T-helper 1 cell treated with Interleukin-12 subunit alpha and Interleukin-12 subunit beta and Interleukin-4 antibody, amounts not matched to agents 30 μg/mL and 1 μg/mL, for 36 hours (primary cell): ENCODE data around the gene FHAD1.

ENCODE experiments used
- H3K27ac Mint-ChIP-seq: one replicate; pipeline ENCODE4 v1.8.0; 2021; ENCODE audit warnings: mild to moderate bottlenecking, mixed read lengths
- H3K27me3 Mint-ChIP-seq: one replicate; pipeline ENCODE4 v1.8.0; 2021; ENCODE audit warnings: low read depth, mixed read lengths
- H3K36me3 Mint-ChIP-seq: one replicate; pipeline ENCODE4 v1.8.0; 2021; ENCODE audit warnings: low read depth, mixed read lengths
- H3K4me1 Mint-ChIP-seq: one replicate; pipeline ENCODE4 v1.8.0; 2021; ENCODE audit warnings: low read depth, mixed read lengths
- H3K4me3 Mint-ChIP-seq: one replicate; pipeline ENCODE4 v1.8.0; 2021; ENCODE audit warnings: mild to moderate bottlenecking, moderate library complexity, mixed read lengths
- H3K9me3 Mint-ChIP-seq: one replicate; pipeline ENCODE4 v1.8.0; 2021; ENCODE audit warnings: mixed read lengths

FHAD1 gene

DNA sequence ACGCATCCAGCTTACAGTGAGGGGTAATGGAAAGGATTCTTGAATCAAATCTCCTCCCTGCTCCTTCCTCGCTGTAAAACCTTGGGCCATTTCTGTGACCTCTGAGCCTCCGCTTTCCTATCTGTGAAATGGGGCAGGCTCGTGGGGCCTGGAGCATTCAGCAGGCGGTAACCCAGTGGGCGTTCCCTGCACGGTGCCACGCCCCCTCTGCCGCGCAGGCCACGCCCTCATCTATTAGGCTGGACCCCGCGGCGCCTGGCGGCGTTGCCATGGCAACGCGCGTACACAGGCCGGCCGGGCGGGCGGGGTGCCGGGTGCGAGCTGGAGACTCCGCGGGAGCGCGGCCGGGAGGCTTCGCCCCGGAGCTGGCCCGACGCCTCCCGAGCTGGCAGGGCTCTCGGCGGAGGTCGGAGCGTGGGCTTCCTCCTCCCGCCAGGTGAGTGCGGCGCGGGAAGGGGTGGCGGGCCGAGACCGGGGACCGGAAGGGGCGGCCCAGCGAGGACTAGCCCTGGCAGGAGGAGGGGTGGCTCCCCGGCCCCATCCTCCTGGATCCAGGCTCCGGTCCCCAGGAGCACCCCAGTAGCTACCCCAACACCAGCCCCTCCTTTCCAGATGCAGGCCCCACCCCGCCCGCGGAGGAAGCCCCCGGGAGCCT lies at the start of gene FHAD1:
Gene FHAD1, plus strand, starts transcription at position 264 of the 655 bp plus-strand sequence. CDS start 4,562 bp downstream, outside the sequence.
- H3K4me3 Mint-ChIP-seq, result peak within 1 kb of the TSS; percentile 64
- peaks cover 17% of the 10 kb centered on the region for H3K36me3 Mint-ChIP-seq
- H3K27me3 Mint-ChIP-seq, result peaks cover 85% of the 10 kb centered on the region
- peaks cover 36% of the 10 kb centered on the region for H3K4me1 Mint-ChIP-seq
- peaks cover 21% of the 10 kb centered on the region for H3K9me3 Mint-ChIP-seq
- H3K27ac Mint-ChIP-seq, result peak within 1 kb of the TSS; percentile 50

DNA sequence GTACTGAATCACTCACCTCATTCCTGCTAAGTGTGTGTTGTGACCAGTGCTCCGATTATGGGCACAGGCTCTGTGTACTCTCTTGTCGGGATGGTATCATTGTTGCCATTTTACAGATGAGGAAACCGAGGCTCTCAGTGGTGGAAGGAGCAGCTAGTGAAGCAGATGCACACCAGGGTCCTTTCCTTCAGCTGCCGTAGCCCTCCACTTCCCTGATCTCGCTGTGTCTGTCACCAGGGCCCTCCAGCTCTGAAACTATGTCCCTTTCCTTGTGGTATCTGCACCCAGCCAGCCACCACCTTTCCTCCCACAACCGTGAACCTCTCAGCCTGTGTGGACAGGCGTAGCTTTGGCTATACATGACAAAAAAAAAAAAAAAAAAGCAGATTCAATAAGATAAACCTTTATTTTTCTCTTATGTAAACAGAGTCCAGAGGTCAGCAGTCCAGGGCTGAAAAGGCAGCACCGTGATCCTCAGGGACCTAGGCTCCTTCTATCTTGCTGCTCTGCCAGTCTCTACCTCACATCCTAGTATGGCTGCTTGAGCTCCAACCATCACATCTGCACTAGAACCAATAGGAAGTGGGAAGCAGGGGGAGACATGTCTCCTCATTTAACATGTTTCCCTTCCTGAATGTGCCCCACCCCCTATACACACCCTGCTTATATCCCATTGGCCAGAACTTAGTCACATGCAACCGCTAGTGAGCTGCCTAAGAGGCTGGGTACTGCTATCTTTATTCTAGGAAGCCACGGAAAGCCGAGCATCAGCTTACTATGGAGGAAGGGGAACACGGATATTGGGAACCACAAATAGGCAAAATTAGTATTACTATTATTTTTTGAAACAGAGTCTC lies 49.2 kb upstream of the FHAD1 start:
- H3K9me3 Mint-ChIP-seq, result no peaks in the 10 kb centered on the region
- peaks cover 4% of the 10 kb centered on the region for H3K27me3 Mint-ChIP-seq
- no peaks in the 10 kb centered on the region for H3K4me1 Mint-ChIP-seq

DNA sequence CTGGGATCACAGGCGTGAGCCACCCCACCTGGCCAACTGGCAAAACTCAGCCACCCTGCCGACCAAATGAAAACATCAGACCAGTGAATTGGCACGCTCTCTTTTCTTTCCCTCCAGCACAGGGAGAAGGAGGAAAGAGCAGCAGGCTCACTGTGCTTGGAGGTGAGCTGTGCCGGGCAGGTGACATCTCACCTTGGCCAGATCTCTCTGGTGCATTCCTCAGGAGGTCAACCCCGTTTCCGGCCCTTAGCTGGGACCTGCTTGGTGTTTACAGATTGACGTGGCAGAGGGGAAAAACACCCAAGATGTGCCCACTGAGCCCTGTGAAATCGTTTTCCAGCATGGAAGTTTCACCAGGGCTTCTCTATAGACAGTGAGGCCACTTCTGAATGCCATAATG lies 48.3 kb upstream of the FHAD1 start:
- H3K27me3 Mint-ChIP-seq, result peaks cover 4% of the 10 kb centered on the region

More for the DNA sequence above, 49.2 kb upstream of the FHAD1 start:
- Mint-ChIP-seq H3K27ac (no peak overlapping the region), H3K4me3 (no peak overlapping the region), H3K36me3 (no peaks in the 10 kb centered on the region)

DNA sequence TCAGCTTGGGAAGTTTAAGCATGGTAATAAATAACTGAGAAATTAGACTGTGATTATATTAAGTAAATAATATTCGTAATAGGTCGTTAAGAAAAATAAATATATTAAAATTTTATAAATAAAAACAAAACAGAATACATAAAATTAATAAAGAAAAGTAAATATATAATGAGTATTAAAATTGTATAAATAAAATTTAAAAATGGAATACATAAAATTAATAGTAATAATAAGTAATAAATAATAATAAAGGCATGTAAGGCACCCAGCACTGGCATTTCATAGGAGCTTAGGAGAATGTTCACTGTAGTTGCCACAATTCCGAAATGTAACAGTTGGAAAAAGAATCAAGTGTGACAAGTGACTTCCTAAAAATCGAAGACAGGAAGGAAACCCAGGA lies 45.8 kb upstream of the FHAD1 start:
- peaks cover 5% of the 10 kb centered on the region for H3K27me3 Mint-ChIP-seq
- no peak overlapping the region for H3K4me3 Mint-ChIP-seq
- no peaks in the 10 kb centered on the region for H3K4me1 Mint-ChIP-seq
- H3K36me3 Mint-ChIP-seq, result no peaks in the 10 kb centered on the region
- no peak overlapping the region for H3K27ac Mint-ChIP-seq
- H3K9me3 Mint-ChIP-seq, result no peaks in the 10 kb centered on the region

More for the DNA sequence above, 48.3 kb upstream of the FHAD1 start:
- H3K4me3 Mint-ChIP-seq, result no peak overlapping the region
- H3K36me3 Mint-ChIP-seq, result no peaks in the 10 kb centered on the region
- no peak overlapping the region for H3K27ac Mint-ChIP-seq
- no peaks in the 10 kb centered on the region for H3K9me3 Mint-ChIP-seq
- H3K4me1 Mint-ChIP-seq, result no peaks in the 10 kb centered on the region

DNA sequence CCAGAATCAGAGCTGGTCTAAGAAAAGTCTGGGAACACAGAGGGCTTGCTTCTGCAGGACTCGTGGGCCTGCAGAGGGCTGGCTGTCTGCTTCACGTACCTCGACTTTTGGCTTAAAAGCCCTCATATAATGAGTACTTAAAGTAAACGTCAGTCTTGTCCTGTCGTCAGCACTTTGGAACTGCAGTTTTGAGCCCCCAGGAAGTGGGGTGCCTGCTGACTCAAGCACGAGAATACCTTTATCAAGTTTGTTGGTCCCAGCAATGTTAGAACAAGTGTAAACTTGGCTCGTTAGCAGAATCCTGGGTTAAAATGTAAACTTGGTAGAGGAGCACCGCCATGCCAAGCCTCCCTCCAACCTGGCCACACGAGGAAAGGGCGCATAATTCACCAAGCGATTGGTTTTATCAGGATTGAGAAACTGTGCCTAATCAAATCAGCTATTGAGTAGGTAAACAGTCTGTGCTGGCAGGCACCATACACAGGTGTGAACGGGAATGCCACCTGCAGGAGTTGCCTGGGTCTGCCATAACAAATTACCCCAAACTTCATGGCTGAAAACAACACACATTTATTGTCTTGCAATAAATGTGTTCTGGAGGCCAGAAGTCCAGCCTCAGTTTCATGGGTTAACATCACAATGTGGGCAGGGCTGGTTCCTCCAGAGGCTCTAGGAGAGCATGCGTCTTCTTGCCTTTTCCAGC lies 45.0 kb upstream of the FHAD1 start:
- H3K36me3 Mint-ChIP-seq, result no peaks in the 10 kb centered on the region
- H3K27ac Mint-ChIP-seq, result no peak overlapping the region
- H3K4me3 Mint-ChIP-seq, result no peak overlapping the region
- no peaks in the 10 kb centered on the region for H3K4me1 Mint-ChIP-seq
- H3K9me3 Mint-ChIP-seq, result no peaks in the 10 kb centered on the region
- H3K27me3 Mint-ChIP-seq, result peaks cover 10% of the 10 kb centered on the region

DNA sequence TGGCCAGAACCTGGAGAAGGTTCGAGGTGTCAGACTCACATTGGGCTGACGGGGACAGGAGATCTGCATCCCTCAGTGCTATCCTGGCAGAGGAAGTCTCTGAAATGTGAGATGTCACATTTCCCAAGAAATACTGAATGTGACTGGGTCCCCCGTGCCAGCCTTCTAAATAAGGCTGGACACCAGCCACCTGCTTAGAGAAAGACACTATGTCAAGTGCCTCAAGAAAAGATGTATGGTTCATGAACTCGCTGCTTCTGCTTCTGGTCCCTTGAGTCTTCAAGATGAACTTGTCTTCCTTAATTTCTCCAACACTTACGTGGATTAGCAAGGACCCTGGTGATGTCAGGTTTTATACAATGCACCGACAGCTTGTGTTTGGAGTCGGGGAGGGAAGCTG lies 42.1 kb upstream of the FHAD1 start:
- no peaks in the 10 kb centered on the region for H3K4me1 Mint-ChIP-seq
- H3K27ac Mint-ChIP-seq, result no peak overlapping the region
- H3K4me3 Mint-ChIP-seq, result no peak overlapping the region
- H3K36me3 Mint-ChIP-seq, result no peaks in the 10 kb centered on the region
- no peaks in the 10 kb centered on the region for H3K9me3 Mint-ChIP-seq
- H3K27me3 Mint-ChIP-seq, result peaks cover 28% of the 10 kb centered on the region

DNA sequence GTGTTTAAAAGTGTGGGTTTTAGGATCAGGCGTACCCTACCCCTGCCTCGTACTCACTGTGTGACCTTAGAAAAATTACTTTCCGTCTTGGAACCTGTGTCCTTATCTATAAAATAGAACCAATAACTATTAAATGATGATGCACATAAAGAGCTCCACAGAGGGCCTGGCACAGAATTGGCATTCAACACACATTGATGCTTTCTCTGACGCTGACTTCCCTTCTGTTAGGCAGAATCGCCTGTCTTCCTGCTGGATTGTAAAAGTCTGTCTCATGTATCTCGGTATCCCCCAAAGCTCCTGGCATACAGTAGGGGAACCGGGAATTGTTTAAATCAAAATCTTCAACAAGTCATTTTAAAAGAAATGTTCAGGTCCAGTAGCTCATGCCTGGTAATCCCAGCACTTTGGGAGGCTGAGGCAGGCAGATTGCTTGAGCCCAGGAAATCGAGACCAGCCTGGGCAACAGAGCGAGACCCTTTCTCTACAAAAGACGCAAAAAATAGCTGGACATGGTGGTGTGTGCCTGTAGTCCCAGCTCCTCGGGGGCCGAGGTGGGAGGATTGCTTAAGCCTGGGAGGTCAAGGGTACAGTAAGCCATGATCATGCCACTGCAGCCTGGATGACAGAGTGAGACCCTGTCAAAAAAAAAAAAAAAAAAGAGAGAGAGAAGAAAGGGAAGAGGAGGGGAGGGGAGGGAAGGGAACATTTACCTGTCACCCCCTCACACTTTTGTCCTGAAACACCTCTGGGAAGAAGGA lies 41.3 kb upstream of the FHAD1 start:
- H3K27me3 Mint-ChIP-seq, result peaks cover 32% of the 10 kb centered on the region
- no peaks in the 10 kb centered on the region for H3K9me3 Mint-ChIP-seq
- no peak overlapping the region for H3K27ac Mint-ChIP-seq
- no peak overlapping the region for H3K4me3 Mint-ChIP-seq
- H3K36me3 Mint-ChIP-seq, result no peaks in the 10 kb centered on the region
- H3K4me1 Mint-ChIP-seq, result no peaks in the 10 kb centered on the region

DNA sequence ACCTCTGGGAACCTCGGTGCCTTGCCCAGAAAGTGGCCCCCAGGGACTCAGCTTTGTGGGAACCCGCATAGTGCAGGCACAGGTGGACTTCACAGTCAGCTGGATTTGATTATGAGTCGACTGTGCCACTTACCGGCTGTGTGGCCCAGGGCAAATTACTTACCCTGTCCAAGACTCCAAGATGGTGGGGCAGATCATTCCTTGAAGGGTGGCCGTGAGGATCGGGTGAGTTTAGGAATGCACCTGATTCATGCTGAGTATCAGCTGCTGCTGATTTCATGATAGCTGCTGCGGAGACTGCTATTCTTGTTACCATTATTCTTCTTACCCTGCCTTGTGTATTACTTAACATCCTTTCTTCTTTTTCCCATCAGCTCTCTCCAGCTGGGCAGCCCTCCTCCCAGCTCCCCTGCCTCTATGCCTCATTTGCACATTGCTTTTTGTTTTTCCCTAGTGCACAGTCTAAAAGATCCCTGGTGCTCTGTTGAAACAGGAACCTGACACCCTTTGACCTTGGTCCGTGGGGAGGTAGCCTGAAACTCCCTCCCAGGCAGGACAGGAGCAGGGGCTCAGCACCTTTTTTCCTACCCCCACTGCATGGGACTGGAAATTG lies 40.5 kb upstream of the FHAD1 start:
- Mint-ChIP-seq H3K27me3 (peaks cover 37% of the 10 kb centered on the region), H3K27ac (no peak overlapping the region), H3K9me3 (no peaks in the 10 kb centered on the region), H3K4me3 (no peak overlapping the region), H3K36me3 (no peaks in the 10 kb centered on the region), H3K4me1 (no peaks in the 10 kb centered on the region)

DNA sequence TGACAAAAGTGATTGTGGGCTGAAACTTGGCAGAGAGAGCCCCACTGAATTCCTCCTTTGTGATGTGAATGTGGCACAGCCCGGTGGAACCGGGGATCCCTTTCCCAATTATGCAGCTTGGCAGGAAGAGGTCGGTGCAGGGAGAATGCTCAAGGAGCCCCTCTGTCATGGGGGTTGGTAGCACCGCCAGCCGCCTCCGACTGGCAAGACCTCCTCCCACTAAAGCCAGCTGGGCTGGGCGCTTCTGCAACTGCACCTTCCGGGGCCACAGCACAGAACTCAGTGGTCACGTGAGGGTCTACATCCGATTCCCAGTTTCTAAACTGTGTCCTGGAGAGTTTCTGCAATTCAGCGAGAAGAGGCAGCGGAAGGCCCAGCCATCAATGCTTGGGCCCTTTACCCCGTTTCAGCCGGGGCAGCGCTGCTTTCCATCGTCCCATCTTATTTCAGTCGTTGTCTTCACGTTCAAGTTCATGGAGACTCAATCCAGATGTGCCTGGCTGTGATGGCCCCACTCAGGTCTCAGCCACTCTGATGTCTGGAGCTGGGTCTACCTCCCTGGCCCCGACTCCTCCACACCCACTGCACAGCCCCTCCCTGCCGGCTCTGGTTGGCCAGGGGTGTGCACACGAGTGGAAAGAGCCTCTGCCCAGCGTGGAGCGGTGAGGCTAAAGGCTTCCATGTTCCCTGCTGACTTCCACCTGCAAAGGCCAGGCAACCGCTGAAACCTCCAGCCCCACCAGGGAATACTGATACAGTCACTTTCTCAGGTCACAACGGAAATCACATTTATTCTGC lies 39.8 kb upstream of the FHAD1 start:
- Mint-ChIP-seq H3K4me3 (no peak overlapping the region), H3K27ac (no peak overlapping the region), H3K36me3 (no peaks in the 10 kb centered on the region), H3K4me1 (no peaks in the 10 kb centered on the region), H3K9me3 (no peaks in the 10 kb centered on the region), H3K27me3 (peaks cover 40% of the 10 kb centered on the region)

DNA sequence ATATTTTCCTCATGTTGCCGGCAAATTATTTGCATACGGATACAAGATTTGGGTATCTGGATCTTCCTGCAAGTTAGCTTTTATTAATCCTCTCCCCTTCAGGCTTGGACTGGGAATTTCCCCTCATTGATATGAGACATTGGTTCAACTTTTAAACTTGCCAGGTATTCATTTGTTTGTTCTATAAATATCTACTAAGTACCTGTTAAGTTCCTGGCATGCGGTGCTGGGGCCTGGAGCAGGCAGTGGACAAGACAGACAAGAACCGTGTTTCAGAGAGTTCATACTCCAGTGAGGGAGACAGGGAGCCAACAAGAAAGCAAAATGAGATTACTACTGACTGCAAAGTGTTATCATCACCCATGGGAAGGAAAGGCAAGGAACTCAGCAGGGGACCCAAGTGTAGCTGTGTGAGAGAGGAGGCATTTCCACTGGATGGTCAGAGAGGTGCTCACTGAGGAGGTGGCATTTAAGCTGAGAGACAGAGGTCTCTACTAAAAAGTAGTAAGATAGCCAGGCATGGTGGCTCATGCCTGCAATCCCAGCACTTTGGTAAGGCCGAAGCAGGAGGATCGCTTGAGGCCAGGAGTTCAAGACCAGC lies 39.1 kb upstream of the FHAD1 start:
- no peaks in the 10 kb centered on the region for H3K4me1 Mint-ChIP-seq
- H3K36me3 Mint-ChIP-seq, result no peaks in the 10 kb centered on the region
- H3K27ac Mint-ChIP-seq, result no peak overlapping the region
- H3K27me3 Mint-ChIP-seq, result peaks cover 47% of the 10 kb centered on the region
- no peaks in the 10 kb centered on the region for H3K9me3 Mint-ChIP-seq
- no peak overlapping the region for H3K4me3 Mint-ChIP-seq

DNA sequence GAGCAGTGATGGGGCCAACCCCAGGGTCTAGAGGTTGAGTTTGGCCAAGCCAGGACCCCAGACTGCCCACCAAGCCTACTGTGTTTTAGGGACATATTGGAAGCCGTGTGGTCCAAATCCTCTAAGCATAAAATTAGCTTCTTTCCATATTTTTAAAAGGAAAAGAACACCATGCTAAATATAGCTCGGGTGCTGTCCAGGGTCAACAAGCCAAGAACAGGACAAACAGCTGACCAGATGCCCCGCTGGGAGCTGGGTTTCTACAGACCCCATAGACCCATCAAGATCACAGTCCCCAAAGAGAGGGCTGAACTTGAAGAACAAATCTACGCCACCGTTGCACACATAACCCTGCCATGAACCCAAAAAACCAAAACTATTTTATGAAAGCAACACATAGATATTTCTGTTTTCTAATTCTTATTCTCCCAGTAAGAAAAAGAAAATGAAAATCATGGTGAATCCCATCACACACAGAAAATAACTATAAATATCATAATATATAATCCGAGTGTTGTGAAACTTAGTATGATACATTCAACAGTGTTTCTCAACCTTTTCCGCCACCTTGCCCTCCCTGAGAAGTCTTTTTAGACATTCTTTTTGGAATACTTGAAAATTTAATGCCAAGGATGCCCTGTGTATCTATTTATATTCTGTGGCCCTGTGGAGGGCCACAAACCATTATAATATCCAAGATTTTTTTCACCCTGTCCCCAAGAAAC lies 36.2 kb upstream of the FHAD1 start:
- H3K4me3 Mint-ChIP-seq, result no peak overlapping the region
- H3K36me3 Mint-ChIP-seq, result no peaks in the 10 kb centered on the region
- no peaks in the 10 kb centered on the region for H3K9me3 Mint-ChIP-seq
- no peak overlapping the region for H3K27ac Mint-ChIP-seq
- no peaks in the 10 kb centered on the region for H3K4me1 Mint-ChIP-seq
- H3K27me3 Mint-ChIP-seq, result peaks cover 51% of the 10 kb centered on the region

DNA sequence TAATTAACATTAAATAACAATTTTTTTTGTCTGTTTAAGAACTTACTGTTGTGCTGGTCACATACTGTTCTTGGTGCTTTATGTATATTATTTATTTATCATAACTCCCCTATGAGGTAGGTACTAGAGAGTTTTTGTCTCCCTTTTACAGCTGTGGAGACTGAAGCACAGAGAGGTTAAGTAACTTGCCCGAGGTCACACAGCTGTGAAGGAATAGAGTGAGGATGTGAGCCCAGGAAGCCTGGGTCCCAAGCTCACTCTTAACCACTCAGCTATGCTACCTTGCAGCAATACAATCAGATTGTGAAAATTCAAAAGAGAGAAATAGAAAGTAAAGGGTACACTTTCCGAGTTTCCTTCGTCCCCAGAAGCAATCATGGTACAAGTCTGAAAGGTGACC lies 35.6 kb upstream of the FHAD1 start:
- peaks cover 54% of the 10 kb centered on the region for H3K27me3 Mint-ChIP-seq

More for the DNA sequence above, 35.6 kb upstream of the FHAD1 start:
- Mint-ChIP-seq H3K27ac (no peak overlapping the region), H3K4me1 (no peaks in the 10 kb centered on the region), H3K9me3 (no peaks in the 10 kb centered on the region), H3K4me3 (no peak overlapping the region), H3K36me3 (no peaks in the 10 kb centered on the region)
